ENCODE data around the gene TBX1. TPM values are rescaled to one million over a fixed set of nuclear protein-coding genes. Genes with fewer than 3 reads are reported as not detected.

Gene TBX1
- total RNA-seq, 5 donors from 2014 or later (not counting 1 experiment from before 2014, with no cell fraction given): 0.20 TPM; not detected in 4

DNA sequence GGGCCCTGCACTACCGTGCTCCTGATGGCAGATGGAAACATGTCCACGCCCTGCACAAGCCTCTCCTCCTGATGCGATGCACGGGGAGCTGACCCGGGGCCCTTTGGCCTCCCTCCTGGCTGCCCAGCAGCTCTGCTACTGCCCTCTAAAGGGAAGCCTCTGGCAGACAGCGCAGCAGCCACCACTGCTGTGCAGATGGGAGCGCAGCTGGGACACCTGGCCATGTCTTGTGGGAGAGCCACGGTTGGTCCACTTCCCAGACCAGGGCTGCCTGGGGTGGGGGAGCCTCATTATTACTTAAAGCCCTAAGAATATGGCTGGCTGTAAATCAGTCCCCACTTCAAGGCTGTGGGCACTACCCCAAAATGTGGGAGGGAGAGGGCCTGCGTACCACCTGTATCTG lies 38.3 kb downstream of the TBX1 start:
- H3K9me3 Mint-ChIP-seq: peaks cover 0 to 5% (median 0%) of the 10 kb centered on the region in 3 donors
- WGBS (ENCODE audit: insufficient coverage): 98% methylated on average over 7 of the region's 9 CpGs
- no peak overlapping the region for H3K27ac Mint-ChIP-seq
- H3K4me1 Mint-ChIP-seq: peaks cover 3 to 27% (median 8%) of the 10 kb centered on the region in 3 donors
- ChIA-PET POLR2A (interaction anchor here in 1 of 2 donors (0.6 kb wide), 1 partner anchor 461 kb away, joined by 3 read pairs; no protein-coding TSS in a partner anchor), CTCF (no interaction called here)
- peaks cover 3 to 5% of the 10 kb centered on the region in 2 experiments for H3K4me1 ChIP-seq (ENCODE audit: control insufficient read depth in 1 of 2, extremely low read depth in 1 of 2, insufficient read depth in 2 of 2, low read length in 2 of 2)
- no peaks in the 10 kb centered on the region for H3K27me3 ChIP-seq (replicated peaks in 1 of 2; ENCODE audit: control insufficient read depth in 2 of 2, extremely low read depth in 1 of 2, insufficient read depth in 2 of 2, low read length in 1 of 2)
- DNase-seq: no peak
- peaks cover 39% of the 10 kb centered on the region for H3K36me3 Mint-ChIP-seq
- no peak overlapping the region for H3K27ac ChIP-seq (ENCODE audit: low read length)
- H3K9me3 ChIP-seq: no peaks in the 10 kb centered on the region
- no peak overlapping the region for H3K4me3 ChIP-seq (ENCODE audit: control insufficient read depth in 1 of 2, extremely low read depth in 1 of 2, low read length in 1 of 2)
- ATAC-seq (replicated peaks in 1 of 4): no peak
- H3K27me3 Mint-ChIP-seq: no peaks in the 10 kb centered on the region
- H3K4me3 Mint-ChIP-seq: no peak overlapping the region
- peaks cover 12 to 22% of the 10 kb centered on the region in 2 donors for H3K36me3 ChIP-seq (ENCODE audit: control insufficient read depth in 2 of 2, extremely low read depth in 1 of 2, insufficient read depth in 1 of 2, low read length in 1 of 2)

DNA sequence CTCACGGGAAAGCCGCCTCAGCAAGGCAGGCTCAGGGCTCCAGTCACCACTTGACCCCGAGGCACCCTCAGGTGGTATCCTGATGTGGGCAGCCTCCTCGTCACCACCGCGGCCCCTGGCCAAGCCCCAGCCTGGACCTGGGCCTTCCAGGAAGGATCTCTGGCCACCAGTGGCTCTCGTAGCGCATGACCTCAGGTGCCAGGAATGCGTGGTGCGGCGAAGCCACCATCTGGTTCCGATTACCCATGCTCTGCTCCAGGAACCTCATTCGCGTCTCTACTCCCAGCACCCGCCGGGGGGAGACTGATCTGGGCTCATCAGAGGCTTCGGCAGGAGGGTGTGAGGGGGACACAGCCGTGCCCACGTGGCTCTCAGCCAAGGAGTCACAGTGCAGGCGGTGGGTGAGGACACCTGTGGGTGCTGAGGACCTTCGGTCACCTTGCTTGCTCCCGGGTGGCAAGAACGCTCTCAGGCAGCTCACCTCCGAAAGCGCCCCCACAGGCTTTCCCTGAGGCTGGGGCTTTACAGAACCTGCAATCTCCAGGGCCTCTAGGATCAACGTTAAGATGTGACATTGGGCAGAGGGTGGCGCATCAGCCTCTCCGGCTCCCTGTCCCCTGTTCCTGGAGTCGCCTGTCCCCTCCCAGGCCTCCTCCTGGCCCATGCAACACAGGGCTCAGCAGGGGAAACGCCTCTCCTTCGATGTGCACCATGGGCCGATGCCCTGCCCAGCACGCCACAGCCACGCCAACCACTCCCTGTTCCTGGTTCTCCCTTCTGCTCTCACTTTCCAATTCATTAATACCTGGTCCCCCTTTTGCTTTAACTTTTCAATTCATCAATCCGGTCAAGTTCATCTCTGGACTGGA lies 39.0 kb downstream of the TBX1 start:
- Mint-ChIP-seq H3K27ac (no peak overlapping the region), H3K9me3 (no peaks in the 10 kb centered on the region), H3K36me3 (peaks cover 32% of the 10 kb centered on the region), H3K4me1 (peaks cover 3 to 21% (median 7%) of the 10 kb centered on the region in 3 donors), H3K4me3 (no peak overlapping the region), H3K27me3 (no peaks in the 10 kb centered on the region)
- Histone ChIP-seq H3K36me3 (ENCODE audit: control insufficient read depth in 2 of 2, extremely low read depth in 1 of 2, insufficient read depth in 1 of 2, low read length in 1 of 2) (peaks cover 12 to 22% of the 10 kb centered on the region in 2 donors), H3K4me3 (ENCODE audit: control insufficient read depth in 1 of 2, extremely low read depth in 1 of 2, low read length in 1 of 2) (no peak overlapping the region), H3K9me3 (no peaks in the 10 kb centered on the region), H3K4me1 (ENCODE audit: control insufficient read depth in 1 of 2, extremely low read depth in 1 of 2, insufficient read depth in 2 of 2, low read length in 2 of 2) (peaks cover 3 to 5% of the 10 kb centered on the region in 2 experiments), H3K27ac (ENCODE audit: low read length) (no peak overlapping the region), H3K27me3 (replicated peaks in 1 of 2; ENCODE audit: control insufficient read depth in 2 of 2, extremely low read depth in 1 of 2, insufficient read depth in 2 of 2, low read length in 1 of 2) (no peaks in the 10 kb centered on the region)
- 94% methylated on average over 35 of the region's 35 CpGs for WGBS (ENCODE audit: insufficient coverage)
- ChIA-PET CTCF (no interaction called here), POLR2A (no interaction called here)
- DNase-seq: no peak
- ATAC-seq (replicated peaks in 1 of 4): no peak

GRCh38 chr22:19800306-19800705 lies 39.7 kb downstream of the TBX1 start:
- ChIA-PET POLR2A (no interaction called here), CTCF (no interaction called here)
- Mint-ChIP-seq H3K27ac (no peak overlapping the region), H3K27me3 (no peaks in the 10 kb centered on the region), H3K36me3 (peaks cover 27% of the 10 kb centered on the region), H3K4me1 (peaks cover 1 to 15% (median 3%) of the 10 kb centered on the region in 3 donors), H3K4me3 (no peak overlapping the region), H3K9me3 (no peaks in the 10 kb centered on the region)
- no peaks in the 10 kb centered on the region for H3K9me3 ChIP-seq
- no peak for ATAC-seq (replicated peaks in 1 of 4)
- peaks cover 1 to 3% of the 10 kb centered on the region in 2 experiments for H3K4me1 ChIP-seq (ENCODE audit: control insufficient read depth in 1 of 2, extremely low read depth in 1 of 2, insufficient read depth in 2 of 2, low read length in 2 of 2)
- no peak overlapping the region for H3K4me3 ChIP-seq (ENCODE audit: control insufficient read depth in 1 of 2, extremely low read depth in 1 of 2, low read length in 1 of 2)
- H3K27me3 ChIP-seq (replicated peaks in 1 of 2; ENCODE audit: control insufficient read depth in 2 of 2, extremely low read depth in 1 of 2, insufficient read depth in 2 of 2, low read length in 1 of 2): no peaks in the 10 kb centered on the region
- 99% methylated on average over 8 of the region's 8 CpGs for WGBS (ENCODE audit: insufficient coverage)
- H3K36me3 ChIP-seq (ENCODE audit: control insufficient read depth in 2 of 2, extremely low read depth in 1 of 2, insufficient read depth in 1 of 2, low read length in 1 of 2): peaks cover 12 to 26% of the 10 kb centered on the region in 2 donors
- no peak overlapping the region for H3K27ac ChIP-seq (ENCODE audit: low read length)
- DNase-seq: no peak

GRCh38 chr22:19800761-19801244 lies 40.2 kb downstream of the TBX1 start:
- Mint-ChIP-seq H3K9me3 (no peaks in the 10 kb centered on the region), H3K27me3 (no peaks in the 10 kb centered on the region), H3K4me3 (no peak overlapping the region), H3K4me1 (peaks cover 0 to 10% (median 0%) of the 10 kb centered on the region in 3 donors), H3K36me3 (peaks cover 22% of the 10 kb centered on the region), H3K27ac (no peak overlapping the region)
- Histone ChIP-seq H3K4me3 (ENCODE audit: control insufficient read depth in 1 of 2, extremely low read depth in 1 of 2, low read length in 1 of 2) (no peak overlapping the region), H3K27me3 (replicated peaks in 1 of 2; ENCODE audit: control insufficient read depth in 2 of 2, extremely low read depth in 1 of 2, insufficient read depth in 2 of 2, low read length in 1 of 2) (no peaks in the 10 kb centered on the region), H3K27ac (ENCODE audit: low read length) (no peak overlapping the region), H3K9me3 (no peaks in the 10 kb centered on the region), H3K4me1 (ENCODE audit: control insufficient read depth in 1 of 2, extremely low read depth in 1 of 2, insufficient read depth in 2 of 2, low read length in 2 of 2) (no peaks in the 10 kb centered on the region), H3K36me3 (ENCODE audit: control insufficient read depth in 2 of 2, extremely low read depth in 1 of 2, insufficient read depth in 1 of 2, low read length in 1 of 2) (peaks cover 13 to 24% of the 10 kb centered on the region in 2 donors)
- ATAC-seq (replicated peaks in 1 of 4) (no peak), DNase-seq (no peak)
- POLR2A ChIA-PET: no interaction called here
- WGBS (ENCODE audit: insufficient coverage): 95% methylated on average over 13 of the region's 13 CpGs
- CTCF ChIA-PET: no interaction called here

DNA sequence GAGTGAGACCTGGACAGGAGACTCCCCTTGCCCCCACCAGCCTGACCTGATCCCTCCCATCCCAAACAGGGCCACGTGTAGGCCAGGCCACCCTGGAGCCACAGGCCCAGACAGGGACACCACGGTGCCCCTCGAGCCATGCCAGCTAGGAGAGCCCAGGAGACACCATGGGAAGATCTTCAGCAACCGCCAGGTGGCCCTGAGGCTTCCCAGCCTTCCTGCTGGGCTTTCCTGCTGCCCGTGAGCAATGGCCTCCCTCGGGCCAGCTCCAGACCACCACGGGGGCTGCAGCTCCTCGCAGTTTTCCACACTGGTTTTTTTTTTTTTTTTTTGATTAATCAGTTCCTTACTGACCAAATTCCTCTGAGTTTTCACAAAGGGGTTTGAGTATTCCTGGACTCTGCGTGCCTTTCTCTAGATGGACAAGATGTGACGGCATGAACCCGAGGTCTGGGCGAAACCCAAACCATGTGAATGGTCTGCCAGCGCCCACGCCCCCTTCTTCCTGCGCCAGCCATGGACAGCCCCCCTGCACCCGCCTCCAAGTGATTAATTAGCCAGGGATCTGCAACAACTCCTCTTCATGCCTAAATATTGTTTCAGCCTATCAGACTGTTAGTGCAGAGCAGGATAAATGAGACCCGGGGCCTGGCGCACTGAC lies 40.9 kb downstream of the TBX1 start:
- Histone ChIP-seq H3K36me3 (ENCODE audit: control insufficient read depth in 2 of 2, extremely low read depth in 1 of 2, insufficient read depth in 1 of 2, low read length in 1 of 2) (peaks cover 16 to 28% of the 10 kb centered on the region in 2 donors), H3K27ac (ENCODE audit: low read length) (no peak overlapping the region), H3K4me1 (ENCODE audit: control insufficient read depth in 1 of 2, extremely low read depth in 1 of 2, insufficient read depth in 2 of 2, low read length in 2 of 2) (no peaks in the 10 kb centered on the region), H3K9me3 (no peaks in the 10 kb centered on the region), H3K4me3 (ENCODE audit: control insufficient read depth in 1 of 2, extremely low read depth in 1 of 2, low read length in 1 of 2) (no peak overlapping the region), H3K27me3 (replicated peaks in 1 of 2; ENCODE audit: control insufficient read depth in 2 of 2, extremely low read depth in 1 of 2, insufficient read depth in 2 of 2, low read length in 1 of 2) (no peaks in the 10 kb centered on the region)
- DNase-seq (no peak), ATAC-seq (replicated peaks in 1 of 4) (no peak)
- Mint-ChIP-seq H3K4me1 (peaks cover 0 to 3% (median 0%) of the 10 kb centered on the region in 3 donors), H3K9me3 (no peaks in the 10 kb centered on the region), H3K4me3 (no peak overlapping the region), H3K27me3 (no peaks in the 10 kb centered on the region), H3K36me3 (peaks cover 21% of the 10 kb centered on the region), H3K27ac (no peak overlapping the region)
- WGBS (ENCODE audit: insufficient coverage): 86% methylated on average over 15 of the region's 18 CpGs
- ChIA-PET CTCF (no interaction called here), POLR2A (no interaction called here)

DNA sequence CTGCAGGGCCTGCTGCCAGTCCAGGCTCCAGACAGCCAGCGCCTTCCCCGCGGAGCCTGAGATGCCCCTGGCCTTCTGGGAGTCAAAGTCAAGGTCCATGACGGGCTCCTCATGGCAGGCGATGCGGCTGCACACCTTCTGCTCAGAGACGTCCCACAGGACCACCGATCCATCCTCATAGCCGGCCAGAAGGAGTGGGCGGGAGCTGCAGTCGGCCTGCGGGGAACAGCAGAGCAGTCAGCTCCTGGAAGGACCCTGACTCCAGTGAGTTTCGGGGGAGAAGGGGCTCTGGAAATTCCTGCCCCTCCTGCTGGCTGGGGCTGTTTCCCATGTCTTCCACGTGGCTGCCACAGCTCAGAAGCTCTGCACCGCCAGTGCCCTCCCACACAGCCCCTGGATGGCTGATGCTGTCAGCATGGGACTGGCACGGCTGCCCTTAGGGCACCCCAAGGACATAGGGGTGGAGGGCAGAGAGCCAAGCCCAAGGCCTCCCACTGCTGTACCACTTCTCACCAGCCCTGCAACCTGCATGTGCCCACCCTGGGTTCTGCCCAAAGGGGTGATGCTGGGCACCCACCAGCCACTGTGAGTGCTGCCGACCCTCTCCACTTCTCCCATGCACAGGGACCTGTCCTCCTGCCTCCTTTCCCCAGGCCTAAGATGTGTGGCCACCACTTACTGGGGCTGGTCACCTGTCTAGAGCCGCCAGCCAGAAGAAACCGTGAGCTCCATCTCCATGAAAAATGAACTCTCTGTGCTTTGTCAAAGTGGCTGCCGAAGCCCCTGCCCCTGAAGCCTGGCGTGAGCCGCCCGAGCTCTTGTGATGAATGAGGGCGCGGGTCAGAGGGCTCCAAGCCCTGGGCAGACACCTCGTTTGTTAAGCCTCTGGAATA lies 41.7 kb downstream of the TBX1 start:
- no peaks in the 10 kb centered on the region for H3K4me1 ChIP-seq (ENCODE audit: control insufficient read depth in 1 of 2, extremely low read depth in 1 of 2, insufficient read depth in 2 of 2, low read length in 2 of 2)
- Mint-ChIP-seq H3K36me3 (peaks cover 21% of the 10 kb centered on the region), H3K4me1 (no peaks in the 10 kb centered on the region), H3K27ac (no peak overlapping the region), H3K9me3 (no peaks in the 10 kb centered on the region), H3K4me3 (no peak overlapping the region), H3K27me3 (no peaks in the 10 kb centered on the region)
- H3K4me3 ChIP-seq (ENCODE audit: control insufficient read depth in 1 of 2, extremely low read depth in 1 of 2, low read length in 1 of 2): no peak overlapping the region
- H3K27me3 ChIP-seq (replicated peaks in 1 of 2; ENCODE audit: control insufficient read depth in 2 of 2, extremely low read depth in 1 of 2, insufficient read depth in 2 of 2, low read length in 1 of 2): no peaks in the 10 kb centered on the region
- H3K36me3 ChIP-seq (ENCODE audit: control insufficient read depth in 2 of 2, extremely low read depth in 1 of 2, insufficient read depth in 1 of 2, low read length in 1 of 2): peaks cover 16 to 32% of the 10 kb centered on the region in 2 donors
- H3K9me3 ChIP-seq: no peaks in the 10 kb centered on the region
- DNase-seq (no peak), ATAC-seq (replicated peaks in 1 of 4) (no peak)
- ChIA-PET CTCF (no interaction called here), POLR2A (no interaction called here)
- WGBS (ENCODE audit: insufficient coverage): 93% methylated on average over 24 of the region's 26 CpGs
- H3K27ac ChIP-seq (ENCODE audit: low read length): no peak overlapping the region
